Mucosa of rectum (tissue), 2 donors: ENCODE data around the gene PKP4.

ENCODE experiments used
- H3K27ac ChIP-seq, 2 donors: one replicate each; pipeline ENCODE4 v1.7.0; 2013; ENCODE audit warnings: inconsistent platforms in 2 of 2, low read depth in 2 of 2, low read length in 2 of 2
- H3K27me3 ChIP-seq, 2 donors: one replicate each; pipeline ENCODE4 v1.7.0; 2013; ENCODE audit warnings: low read length in 2 of 2; ENCODE audit not compliant: control insufficient read depth in 2 of 2, insufficient read depth in 2 of 2
- H3K36me3 ChIP-seq, 2 donors: one replicate each; pipeline ENCODE4 v1.7.0; 2013; ENCODE audit warnings: low read length in 2 of 2; ENCODE audit not compliant: control insufficient read depth in 2 of 2, insufficient read depth in 2 of 2
- H3K4me1 ChIP-seq, 2 donors: one replicate each; pipeline ENCODE4 v1.7.0; 2013; ENCODE audit warnings: low read length in 2 of 2, mild to moderate bottlenecking in 1 of 2; ENCODE audit not compliant: control insufficient read depth in 2 of 2, insufficient read depth in 2 of 2
- H3K4me3 ChIP-seq, 2 donors: one replicate each; pipeline ENCODE4 v1.7.0; 2013; ENCODE audit warnings: low read length in 2 of 2
- H3K9ac ChIP-seq, 2 donors: one replicate each; pipeline ENCODE4 v1.7.0; 2013; ENCODE audit warnings: low read length in 2 of 2, low read depth in 1 of 2, mild to moderate bottlenecking in 1 of 2
- H3K9me3 ChIP-seq, 2 donors: one replicate each; pipeline ENCODE4 v1.7.0; 2013; ENCODE audit warnings: low read length in 2 of 2; ENCODE audit not compliant: control insufficient read depth in 2 of 2
- donor health status: healthy.
- donor health status: Normal muscosa, but diverticular disease.

The PKP4 gene

GRCh38 chr2:158634627-158635026 lies 177.9 kb downstream of the PKP4 start:
- Histone ChIP-seq H3K9me3 (no peaks in the 10 kb centered on the region), H3K27me3 (no peaks in the 10 kb centered on the region), H3K4me1 (no peaks in the 10 kb centered on the region), H3K4me3 (no peak overlapping the region), H3K36me3 (peaks cover 15 to 23% of the 10 kb centered on the region in 2 donors), H3K9ac (no peak overlapping the region), H3K27ac (no peak overlapping the region)

- Histone ChIP-seq H3K27me3 (no peaks in the 10 kb centered on the region), H3K9ac (no peak overlapping the region), H3K4me3 (no peak overlapping the region), H3K4me1 (no peaks in the 10 kb centered on the region), H3K9me3 (no peaks in the 10 kb centered on the region), H3K27ac (no peak overlapping the region), H3K36me3 (peaks cover 18 to 27% of the 10 kb centered on the region in 2 donors)
These were observed 179.3 kb downstream of the PKP4 start for GRCh38 chr2:158635961-158636601.

GRCh38 chr2:158637357-158637756 lies 180.6 kb downstream of the PKP4 start:
- Histone ChIP-seq H3K4me3 (no peak overlapping the region), H3K36me3 (peaks cover 10 to 22% of the 10 kb centered on the region in 2 donors), H3K9me3 (no peaks in the 10 kb centered on the region), H3K27ac (no peak overlapping the region), H3K9ac (no peak overlapping the region), H3K4me1 (no peaks in the 10 kb centered on the region), H3K27me3 (no peaks in the 10 kb centered on the region)

GRCh38 chr2:158644139-158644538 lies 187.4 kb downstream of the PKP4 start:
- H3K9me3 ChIP-seq: no peaks in the 10 kb centered on the region

GRCh38 chr2:158645299-158645698 lies 188.5 kb downstream of the PKP4 start:
- Histone ChIP-seq H3K27me3 (no peaks in the 10 kb centered on the region), H3K9ac (no peak overlapping the region), H3K9me3 (no peaks in the 10 kb centered on the region), H3K4me1 (no peaks in the 10 kb centered on the region), H3K27ac (no peak overlapping the region), H3K4me3 (no peak overlapping the region), H3K36me3 (peaks cover 3 to 9% of the 10 kb centered on the region in 2 donors)

More at GRCh38 chr2:158644139-158644538, 187.4 kb downstream of the PKP4 start:
- H3K36me3 ChIP-seq: peaks cover 3 to 9% of the 10 kb centered on the region in 2 donors
- H3K9ac ChIP-seq: no peak overlapping the region
- no peak overlapping the region for H3K4me3 ChIP-seq
- H3K4me1 ChIP-seq: no peaks in the 10 kb centered on the region
- H3K27me3 ChIP-seq: no peaks in the 10 kb centered on the region
- no peak overlapping the region for H3K27ac ChIP-seq

- no peaks in the 10 kb centered on the region for H3K27me3 ChIP-seq
- H3K4me1 ChIP-seq: no peaks in the 10 kb centered on the region
- H3K9me3 ChIP-seq: no peaks in the 10 kb centered on the region
- H3K9ac ChIP-seq: no peak overlapping the region
- no peak overlapping the region for H3K4me3 ChIP-seq
- peaks cover 0 to 2% of the 10 kb centered on the region in 2 donors for H3K36me3 ChIP-seq
- no peak overlapping the region for H3K27ac ChIP-seq
These were observed 190.9 kb downstream of the PKP4 start for GRCh38 chr2:158647436-158648231.

- H3K27me3 ChIP-seq: no peaks in the 10 kb centered on the region
- no peak overlapping the region for H3K4me3 ChIP-seq
- H3K4me1 ChIP-seq: no peaks in the 10 kb centered on the region
- peaks cover 0 to 2% of the 10 kb centered on the region in 2 donors for H3K36me3 ChIP-seq
- no peak overlapping the region for H3K9ac ChIP-seq
- H3K27ac ChIP-seq: no peak overlapping the region
- H3K9me3 ChIP-seq: no peaks in the 10 kb centered on the region
These were observed 193.1 kb downstream of the PKP4 start for GRCh38 chr2:158649846-158650245.

GRCh38 chr2:158650646-158651357 lies 194.1 kb downstream of the PKP4 start:
- Histone ChIP-seq H3K27me3 (no peaks in the 10 kb centered on the region), H3K9me3 (no peaks in the 10 kb centered on the region), H3K4me3 (no peak overlapping the region), H3K4me1 (no peaks in the 10 kb centered on the region), H3K27ac (no peak overlapping the region), H3K9ac (no peak overlapping the region), H3K36me3 (peaks cover 0 to 2% of the 10 kb centered on the region in 2 donors)

GRCh38 chr2:158651358-158652057 lies 194.8 kb downstream of the PKP4 start:
- H3K4me1 ChIP-seq: no peaks in the 10 kb centered on the region
- no peak overlapping the region for H3K27ac ChIP-seq
- no peaks in the 10 kb centered on the region for H3K27me3 ChIP-seq
- H3K36me3 ChIP-seq: peaks cover 0 to 2% of the 10 kb centered on the region in 2 donors
- no peak overlapping the region for H3K9ac ChIP-seq
- H3K9me3 ChIP-seq: no peaks in the 10 kb centered on the region
- no peak overlapping the region for H3K4me3 ChIP-seq
